Measurements from ENCODE around the gene ATP2B3.

GRCh38 chrX:153538424-153538823, 21.0 kb downstream of the ATP2B3 start:
- TF ChIP-seq CTCF (IDR thresholded peaks at IDR 0.05; ENCODE audit: extremely low read depth in 1 of 2, insufficient read depth in 1 of 2, low read depth in 1 of 2, low read length in 2 of 2) (no peak), MAX (IDR thresholded peaks at IDR 0.05; ENCODE audit: insufficient read depth, insufficient read length) (no peak), POLR2A (IDR thresholded peaks at IDR 0.05; ENCODE audit: low read depth, low read length) (no peak)
